Measurements from ENCODE around the gene MYZAP.

MYZAP gene

DNA sequence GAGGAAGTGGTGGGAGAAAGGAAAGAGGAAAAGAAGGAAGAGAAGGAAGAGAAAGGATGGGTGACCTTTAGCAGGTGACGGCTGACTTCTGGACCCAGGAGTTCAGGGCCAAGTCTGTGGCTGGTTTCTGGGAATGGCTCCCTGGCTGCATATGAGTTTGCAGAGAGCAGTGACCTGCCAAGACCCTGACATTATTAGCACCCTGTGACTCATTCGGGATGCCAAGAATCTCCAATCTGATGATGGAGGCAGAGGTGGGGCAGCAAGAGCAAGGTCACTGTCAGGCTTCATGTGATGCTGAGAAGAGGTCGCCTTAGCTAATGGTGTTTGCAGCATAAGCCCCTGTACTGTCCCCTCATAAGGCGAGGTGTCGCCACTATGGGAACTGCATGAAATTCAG is 42.6 kb downstream of the MYZAP start:
- no peak for TF ChIP-seq ZFX (IDR thresholded peaks at IDR 0.05; ENCODE audit: borderline replicate concordance)
- TF ChIP-seq, protein P1, sequence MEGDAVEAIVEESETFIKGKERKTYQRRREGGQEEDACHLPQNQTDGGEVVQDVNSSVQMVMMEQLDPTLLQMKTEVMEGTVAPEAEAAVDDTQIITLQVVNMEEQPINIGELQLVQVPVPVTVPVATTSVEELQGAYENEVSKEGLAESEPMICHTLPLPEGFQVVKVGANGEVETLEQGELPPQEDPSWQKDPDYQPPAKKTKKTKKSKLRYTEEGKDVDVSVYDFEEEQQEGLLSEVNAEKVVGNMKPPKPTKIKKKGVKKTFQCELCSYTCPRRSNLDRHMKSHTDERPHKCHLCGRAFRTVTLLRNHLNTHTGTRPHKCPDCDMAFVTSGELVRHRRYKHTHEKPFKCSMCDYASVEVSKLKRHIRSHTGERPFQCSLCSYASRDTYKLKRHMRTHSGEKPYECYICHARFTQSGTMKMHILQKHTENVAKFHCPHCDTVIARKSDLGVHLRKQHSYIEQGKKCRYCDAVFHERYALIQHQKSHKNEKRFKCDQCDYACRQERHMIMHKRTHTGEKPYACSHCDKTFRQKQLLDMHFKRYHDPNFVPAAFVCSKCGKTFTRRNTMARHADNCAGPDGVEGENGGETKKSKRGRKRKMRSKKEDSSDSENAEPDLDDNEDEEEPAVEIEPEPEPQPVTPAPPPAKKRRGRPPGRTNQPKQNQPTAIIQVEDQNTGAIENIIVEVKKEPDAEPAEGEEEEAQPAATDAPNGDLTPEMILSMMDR (IDR thresholded peaks at IDR 0.05) = no peak
- H3K27ac ChIP-seq = no peak overlapping the region

DNA sequence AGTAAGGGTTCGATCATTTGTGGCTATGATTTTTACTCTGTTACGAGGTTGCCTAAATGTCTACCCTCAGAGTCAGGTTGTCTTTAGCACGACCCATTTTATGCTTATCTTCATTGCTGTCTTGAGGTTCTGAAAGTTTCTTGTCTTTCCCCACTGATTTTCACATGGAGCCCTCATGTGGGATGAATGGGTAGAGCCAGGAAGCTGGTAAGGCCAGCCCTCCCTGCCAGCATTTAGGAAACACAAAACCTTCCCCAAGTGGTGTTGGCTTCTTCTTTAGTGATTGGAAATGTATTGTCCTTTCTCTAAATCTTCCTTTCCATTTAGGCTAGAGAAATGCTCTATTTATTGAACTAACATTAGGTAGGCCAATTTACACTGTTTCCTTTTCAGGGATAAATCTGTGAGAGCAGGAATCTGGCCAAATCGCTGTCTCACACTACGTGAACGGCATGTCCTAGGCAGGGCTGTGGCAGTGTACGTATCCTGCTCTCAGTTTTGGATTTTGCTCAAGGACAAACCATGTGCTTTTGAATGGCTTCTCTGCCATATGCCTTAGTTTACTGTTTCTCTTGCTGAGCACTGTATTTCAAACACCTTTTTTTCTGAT is 43.7 kb downstream of the MYZAP start:
- TF ChIP-seq, protein P1 (IDR thresholded peaks at IDR 0.05) = no peak
- TF ChIP-seq ZFX (IDR thresholded peaks at IDR 0.05; ENCODE audit: borderline replicate concordance) = no peak
- H3K27ac ChIP-seq = no peak overlapping the region

GRCh38 chr15:57637846-57638245 is 46.1 kb downstream of the MYZAP start:
- TF ChIP-seq, protein P1 (IDR thresholded peaks at IDR 0.05) = no peak
- TF ChIP-seq ZFX (IDR thresholded peaks at IDR 0.05; ENCODE audit: borderline replicate concordance) = no peak
- no peak overlapping the region for H3K27ac ChIP-seq

GRCh38 chr15:57639306-57639705 is 47.6 kb downstream of the MYZAP start:
- TF ChIP-seq, protein P1 (IDR thresholded peaks at IDR 0.05) = no peak
- no peak for TF ChIP-seq ZFX (IDR thresholded peaks at IDR 0.05; ENCODE audit: borderline replicate concordance)

DNA sequence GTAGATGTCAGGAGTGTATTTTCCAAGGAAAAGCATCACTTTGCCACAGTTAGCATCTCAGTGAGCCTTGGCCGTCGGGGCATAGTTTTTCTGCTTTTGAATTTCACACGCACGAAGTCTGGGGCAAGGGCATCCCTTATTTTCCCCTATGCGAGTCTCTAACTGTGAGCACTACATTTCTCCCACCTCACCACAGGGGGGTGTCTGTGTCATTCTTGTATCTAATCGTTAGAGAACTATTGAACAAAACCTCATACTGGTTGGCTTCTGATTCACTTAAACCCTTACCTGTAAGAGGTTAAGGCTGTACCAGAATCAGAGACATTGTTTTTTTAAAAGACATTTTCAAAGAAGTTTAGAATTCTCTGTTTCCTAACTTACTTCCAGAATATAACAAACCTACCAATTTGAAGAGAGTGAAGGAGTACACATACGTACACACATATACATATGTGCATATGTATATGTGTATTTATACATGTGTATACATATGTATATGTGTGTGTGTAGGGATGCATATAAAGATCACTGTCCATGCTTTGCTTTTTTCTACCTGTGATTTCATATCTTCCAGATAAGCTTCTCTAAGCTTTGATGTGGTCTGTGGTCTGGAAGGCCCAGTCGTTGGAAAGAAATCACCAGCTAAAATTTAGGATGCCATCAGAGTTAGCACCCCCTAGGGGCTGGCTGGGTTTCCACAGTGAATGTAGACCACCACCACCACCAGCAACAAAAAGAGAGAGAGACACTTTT is 49.4 kb downstream of the MYZAP start:
- TF ChIP-seq ZFX (IDR thresholded peaks at IDR 0.05; ENCODE audit: borderline replicate concordance) = no peak
- TF ChIP-seq, protein P1 (IDR thresholded peaks at IDR 0.05) = peak; percentile 74
- H3K27ac ChIP-seq = no peak overlapping the region

More at GRCh38 chr15:57639306-57639705, 47.6 kb downstream of the MYZAP start:
- H3K27ac ChIP-seq = no peak overlapping the region

GRCh38 chr15:57643826-57644225 is 52.1 kb downstream of the MYZAP start:
- TF ChIP-seq, protein P1 (IDR thresholded peaks at IDR 0.05) = no peak
- TF ChIP-seq ZFX (IDR thresholded peaks at IDR 0.05; ENCODE audit: borderline replicate concordance) = no peak
- no peak overlapping the region for H3K27ac ChIP-seq

DNA sequence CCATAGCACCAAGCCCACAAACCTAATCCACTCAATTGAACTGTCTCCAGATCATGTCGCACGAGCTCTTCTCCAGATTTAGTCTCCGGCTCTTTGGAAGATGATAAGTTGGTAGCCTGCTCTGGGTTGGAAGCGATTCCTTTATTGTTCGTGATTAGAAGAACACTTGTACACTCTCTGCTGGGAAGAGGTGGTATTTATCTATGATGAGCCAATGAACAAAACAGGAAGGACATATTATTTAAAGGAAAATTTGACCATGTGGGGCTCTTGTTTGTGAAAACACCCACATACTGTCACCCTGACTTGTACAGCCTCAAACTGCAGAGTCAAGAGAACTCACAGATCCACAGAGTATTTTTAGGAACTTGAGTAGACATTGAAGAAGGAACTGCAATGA is 54.4 kb downstream of the MYZAP start:
- H3K27ac ChIP-seq = no peak overlapping the region
- no peak for TF ChIP-seq ZFX (IDR thresholded peaks at IDR 0.05; ENCODE audit: borderline replicate concordance)
- TF ChIP-seq, protein P1 (IDR thresholded peaks at IDR 0.05) = no peak

All from 22Rv1 (cell line).